Mesothelial cell of epicardium (in vitro differentiated cells): ENCODE measurements around the gene ETFBKMT. TPM values are rescaled to one million over a fixed set of nuclear protein-coding genes. Genes with fewer than 3 reads are reported as not detected.
"Not testable (repeated sequence)": the region's sequence is repeated elsewhere in the genome, so short reads cannot be mapped to it uniquely, and the experiment has no call there.

Experiments
- DNase-seq, 2 experiments: peaks; one replicate each; pipeline ENCODE4 v3.0.0; 2021; ENCODE audit warnings: low spot score in 2 of 2; ENCODE audit not compliant: unreplicated experiment in 2 of 2
- H3K27ac Mint-ChIP-seq: 2 replicates; pipeline ENCODE4 v1.8.0; 2021; ENCODE audit warnings: mixed read lengths
- H3K27me3 Mint-ChIP-seq: 2 replicates; pipeline ENCODE4 v1.8.0; 2021; ENCODE audit warnings: low read depth, mixed read lengths
- H3K36me3 Mint-ChIP-seq: 2 replicates; pipeline ENCODE4 v1.8.0; 2021; ENCODE audit warnings: mixed read lengths
- H3K4me1 Mint-ChIP-seq: 2 replicates; pipeline ENCODE4 v1.8.0; 2021; ENCODE audit warnings: mixed read lengths
- H3K4me3 Mint-ChIP-seq: 2 replicates; pipeline ENCODE4 v1.8.0; 2021; ENCODE audit warnings: mild to moderate bottlenecking, moderate library complexity, mixed read lengths
- H3K9me3 Mint-ChIP-seq: 2 replicates; pipeline ENCODE4 v1.8.0; 2021; ENCODE audit warnings: mixed read lengths
- total RNA-seq: library from RNA; stranded (reverse); gene quantifications from 3 replicates; pipeline ENCODE4 v1.2.1, GENCODE V29; 2021
- TF ChIP-seq, protein P1 (sequence below): fragments of 200-600 bp; sonication (generic); IDR thresholded peaks from one replicate; pipeline ENCODE4 v1.5.0; 2021; ENCODE audit warnings: antibody characterized with exemption; ENCODE audit not compliant: unreplicated experiment

The ETFBKMT gene
- total RNA-seq, 1 donor from 2014 or later, result 2.6 TPM

DNA sequence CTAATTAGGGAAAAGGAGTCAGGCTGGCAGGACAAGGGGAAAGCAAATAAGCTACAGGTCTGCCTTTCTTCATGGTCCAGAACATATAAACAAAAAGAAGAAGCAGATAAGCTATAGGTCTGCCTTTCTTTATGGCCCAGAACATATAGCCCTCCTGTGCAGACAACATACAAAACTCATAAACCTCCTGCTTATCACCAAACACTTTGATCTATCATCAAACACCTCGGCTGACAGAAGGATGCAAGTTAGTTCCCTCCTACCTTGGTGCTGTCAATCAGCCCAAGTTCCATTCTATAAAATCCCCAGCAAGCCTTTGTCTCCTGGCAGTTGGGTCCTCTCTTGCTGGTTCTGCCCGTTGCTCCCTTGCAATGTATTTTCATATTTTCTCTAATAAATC lies 46.1 kb downstream of the ETFBKMT start:
- peaks cover 4% of the 10 kb centered on the region for H3K4me1 Mint-ChIP-seq
- H3K27ac Mint-ChIP-seq, result no peak overlapping the region
- DNase-seq, result no peak
- no peaks in the 10 kb centered on the region for H3K27me3 Mint-ChIP-seq
- peaks cover 23% of the 10 kb centered on the region for H3K9me3 Mint-ChIP-seq
- TF ChIP-seq, protein P1, sequence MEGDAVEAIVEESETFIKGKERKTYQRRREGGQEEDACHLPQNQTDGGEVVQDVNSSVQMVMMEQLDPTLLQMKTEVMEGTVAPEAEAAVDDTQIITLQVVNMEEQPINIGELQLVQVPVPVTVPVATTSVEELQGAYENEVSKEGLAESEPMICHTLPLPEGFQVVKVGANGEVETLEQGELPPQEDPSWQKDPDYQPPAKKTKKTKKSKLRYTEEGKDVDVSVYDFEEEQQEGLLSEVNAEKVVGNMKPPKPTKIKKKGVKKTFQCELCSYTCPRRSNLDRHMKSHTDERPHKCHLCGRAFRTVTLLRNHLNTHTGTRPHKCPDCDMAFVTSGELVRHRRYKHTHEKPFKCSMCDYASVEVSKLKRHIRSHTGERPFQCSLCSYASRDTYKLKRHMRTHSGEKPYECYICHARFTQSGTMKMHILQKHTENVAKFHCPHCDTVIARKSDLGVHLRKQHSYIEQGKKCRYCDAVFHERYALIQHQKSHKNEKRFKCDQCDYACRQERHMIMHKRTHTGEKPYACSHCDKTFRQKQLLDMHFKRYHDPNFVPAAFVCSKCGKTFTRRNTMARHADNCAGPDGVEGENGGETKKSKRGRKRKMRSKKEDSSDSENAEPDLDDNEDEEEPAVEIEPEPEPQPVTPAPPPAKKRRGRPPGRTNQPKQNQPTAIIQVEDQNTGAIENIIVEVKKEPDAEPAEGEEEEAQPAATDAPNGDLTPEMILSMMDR, result no peak
- H3K4me3 Mint-ChIP-seq, result no peak overlapping the region
- H3K36me3 Mint-ChIP-seq, result peaks cover 33% of the 10 kb centered on the region

DNA sequence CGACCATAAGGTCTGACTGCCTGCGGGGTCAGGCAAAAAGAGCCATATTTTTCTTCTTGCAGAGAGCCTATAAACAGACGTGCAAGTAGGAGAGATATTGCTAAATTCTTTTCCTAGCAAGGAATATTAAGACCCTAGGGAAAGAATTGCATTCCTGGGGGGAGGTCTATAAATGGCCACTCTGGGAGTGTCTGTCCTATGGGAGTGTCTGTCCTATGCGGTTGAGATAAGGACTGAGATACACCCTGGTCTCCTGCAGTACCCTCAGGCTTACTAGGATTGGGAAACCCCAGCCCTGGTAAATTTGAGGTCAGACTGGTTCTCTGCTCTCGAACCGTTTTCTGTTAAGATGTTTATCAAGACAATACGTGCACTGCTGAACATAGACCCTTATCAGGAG lies 48.6 kb downstream of the ETFBKMT start:
- DNase-seq, H3K27me3 Mint-ChIP-seq, H3K4me1 Mint-ChIP-seq, H3K27ac Mint-ChIP-seq, H3K4me3 Mint-ChIP-seq: not testable (repeated sequence)
- H3K9me3 Mint-ChIP-seq, result peaks cover 23% of the 10 kb centered on the region
- peaks cover 31% of the 10 kb centered on the region for H3K36me3 Mint-ChIP-seq

DNA sequence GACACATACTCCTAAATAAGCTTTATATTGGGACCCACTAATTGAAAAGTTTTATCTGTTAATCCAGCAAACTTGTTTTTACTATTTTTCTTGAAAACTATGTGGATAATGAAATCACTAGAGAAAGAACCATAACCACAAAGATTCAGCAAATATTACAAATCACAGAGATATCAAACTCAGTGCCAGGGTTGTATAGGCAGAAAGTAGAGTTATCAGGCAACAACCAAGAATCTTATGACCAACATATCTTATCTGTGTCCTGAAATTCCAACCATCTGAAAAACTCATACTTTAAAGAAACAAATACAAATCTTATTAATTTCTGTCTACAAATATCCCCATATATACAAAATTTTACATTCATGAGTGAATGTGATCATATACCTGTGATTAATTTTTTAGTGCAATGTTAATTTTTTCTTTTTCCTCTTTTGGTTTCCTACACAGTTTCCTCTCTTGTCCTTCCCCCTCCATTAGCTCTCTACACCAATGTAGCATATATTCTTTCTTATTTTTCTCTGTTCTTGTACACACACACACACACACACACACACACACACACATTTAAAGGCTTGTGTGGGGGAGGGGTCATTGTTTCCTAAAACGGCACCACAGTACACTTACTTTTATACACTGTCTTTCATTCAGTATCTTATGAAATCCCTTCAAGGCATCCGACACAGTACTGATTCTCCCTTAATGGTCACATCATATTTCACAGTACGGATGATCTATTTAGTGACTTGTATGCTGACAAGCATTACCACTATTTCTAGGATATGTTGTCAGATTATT lies 50.7 kb downstream of the ETFBKMT start:
- Mint-ChIP-seq H3K27me3 (no peaks in the 10 kb centered on the region), H3K4me3 (no peak overlapping the region), H3K36me3 (peaks cover 31% of the 10 kb centered on the region), H3K4me1 (peaks cover 11% of the 10 kb centered on the region), H3K27ac (no peak overlapping the region), H3K9me3 (peaks cover 23% of the 10 kb centered on the region)
- TF ChIP-seq, protein P1, result no peak
- DNase-seq, result no peak

DNA sequence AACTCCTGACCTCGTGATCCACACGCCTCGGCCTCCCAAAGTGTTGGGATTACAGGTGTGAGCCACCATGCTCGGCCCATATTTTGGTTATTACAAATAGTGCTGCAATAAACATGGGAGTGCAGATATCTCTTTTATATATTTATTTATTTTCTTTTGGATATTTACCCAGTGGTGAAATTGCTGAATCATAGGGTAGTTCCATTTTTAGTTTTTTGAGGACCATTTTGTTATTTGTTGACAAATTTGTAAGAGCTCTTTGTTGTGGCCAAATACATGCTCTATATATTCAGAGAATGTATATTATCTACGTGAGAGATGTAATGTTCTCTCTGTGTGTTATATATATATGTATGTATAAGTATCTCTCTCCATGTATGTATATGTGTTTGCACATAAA lies 53.4 kb downstream of the ETFBKMT start:
- H3K4me3 Mint-ChIP-seq, result no peak overlapping the region
- no peaks in the 10 kb centered on the region for H3K27me3 Mint-ChIP-seq
- DNase-seq, result no peak
- TF ChIP-seq, protein P1, result no peak
- peaks cover 28% of the 10 kb centered on the region for H3K36me3 Mint-ChIP-seq
- no peak overlapping the region for H3K27ac Mint-ChIP-seq
- peaks cover 29% of the 10 kb centered on the region for H3K9me3 Mint-ChIP-seq
- H3K4me1 Mint-ChIP-seq, result peaks cover 15% of the 10 kb centered on the region

DNA sequence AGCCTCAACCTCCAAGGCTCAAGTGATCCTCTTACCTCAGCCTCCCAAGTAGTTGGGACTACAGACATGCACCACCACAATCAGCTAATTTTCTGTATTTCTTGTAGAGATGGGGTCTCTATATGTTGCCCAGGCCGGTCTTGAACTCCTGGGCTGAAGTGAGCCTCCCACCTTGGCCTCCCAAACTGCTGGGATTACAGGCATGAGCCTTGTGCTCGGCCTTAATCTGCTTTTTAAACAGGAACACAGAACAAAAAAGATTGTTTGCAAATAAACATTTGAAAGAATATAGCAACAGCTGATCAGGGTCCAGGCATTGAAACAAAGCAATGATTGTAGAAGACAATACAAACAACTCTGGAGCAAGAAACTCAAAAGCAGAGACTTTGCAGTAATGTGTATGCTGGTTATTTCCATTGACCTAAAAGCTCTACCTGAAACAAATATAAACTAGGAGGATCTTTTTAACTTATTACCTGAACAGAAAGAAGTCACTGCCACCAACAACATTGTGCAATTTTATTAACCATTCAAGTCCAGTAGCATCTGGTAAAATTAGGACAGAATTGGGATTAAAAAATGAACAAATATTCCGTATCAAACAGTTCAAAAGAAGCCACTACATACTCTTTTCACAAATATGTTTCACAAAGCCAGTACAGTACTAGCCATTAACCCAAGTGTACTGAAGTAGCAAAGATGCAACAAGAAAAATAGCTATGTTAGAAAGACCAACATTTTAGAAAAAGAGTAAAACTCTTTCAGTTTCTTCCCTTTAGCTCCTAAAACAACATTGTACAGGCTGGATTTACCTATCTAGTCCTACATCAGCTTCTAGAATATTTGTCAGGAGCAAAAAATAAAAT lies 55.2 kb downstream of the ETFBKMT start:
- Mint-ChIP-seq H3K4me3 (no peak overlapping the region), H3K27me3 (no peaks in the 10 kb centered on the region)

More for the DNA sequence above, 55.2 kb downstream of the ETFBKMT start:
- Mint-ChIP-seq H3K36me3 (peaks cover 32% of the 10 kb centered on the region), H3K4me1 (peaks cover 15% of the 10 kb centered on the region), H3K9me3 (peaks cover 25% of the 10 kb centered on the region), H3K27ac (peak overlapping the region; percentile 92)
- no peak for DNase-seq
- TF ChIP-seq, protein P1, result no peak
